A549 treated with ZK216348 at 1 μM for 4 hours (cell line): Measurements from ENCODE around the gene SRSF5. TPM values are rescaled to one million over a fixed set of nuclear protein-coding genes. Genes with fewer than 3 reads are reported as not detected.

Experiments
- total RNA-seq: library from RNA; stranded (reverse); fragments of 200-300 nt; extraction: Qiagen RNA extraction; gene quantifications from 5 replicates; pipeline ENCODE4 v1.2.3, GENCODE V29; 2022; ENCODE audit warnings: low read depth

Gene SRSF5
- 211 to 369 TPM (median 220 TPM) in 5 replicates for total RNA-seq

GRCh38 chr14:69766984-69767368 lies at the start of gene SRSF5:
SRSF5 (plus strand) TSS chr14:69767142; CDS start chr14:69768157, 1,015 bp downstream.

GRCh38 chr14:69796797-69797500 lies 30.0 kb downstream of the SRSF5 start, which contains the start of gene SLC10A1:
SLC10A1 (minus strand) TSS chr14:69797241; CDS start chr14:69797155, 86 bp downstream.

Other genes starting within 250 kb of the SRSF5 start
- 0.05 to 0.06 TPM in 2 of 5 replicates, not detected in the others for gene CCDC177, start 192.3 kb upstream of the SRSF5 start, total RNA-seq
- gene SUSD6, start 155.5 kb upstream of the SRSF5 start, total RNA-seq: 5.8 to 7.4 TPM (median 6.7 TPM) in 5 replicates
- not detected in 5 replicates for gene SLC10A1, start 30.1 kb downstream of the SRSF5 start, total RNA-seq
- 15.9 to 25.5 TPM (median 19.2 TPM) in 5 replicates for gene SMOC1, start 112.3 kb downstream of the SRSF5 start, total RNA-seq